ENCODE data around the gene ZNF683.

DNA sequence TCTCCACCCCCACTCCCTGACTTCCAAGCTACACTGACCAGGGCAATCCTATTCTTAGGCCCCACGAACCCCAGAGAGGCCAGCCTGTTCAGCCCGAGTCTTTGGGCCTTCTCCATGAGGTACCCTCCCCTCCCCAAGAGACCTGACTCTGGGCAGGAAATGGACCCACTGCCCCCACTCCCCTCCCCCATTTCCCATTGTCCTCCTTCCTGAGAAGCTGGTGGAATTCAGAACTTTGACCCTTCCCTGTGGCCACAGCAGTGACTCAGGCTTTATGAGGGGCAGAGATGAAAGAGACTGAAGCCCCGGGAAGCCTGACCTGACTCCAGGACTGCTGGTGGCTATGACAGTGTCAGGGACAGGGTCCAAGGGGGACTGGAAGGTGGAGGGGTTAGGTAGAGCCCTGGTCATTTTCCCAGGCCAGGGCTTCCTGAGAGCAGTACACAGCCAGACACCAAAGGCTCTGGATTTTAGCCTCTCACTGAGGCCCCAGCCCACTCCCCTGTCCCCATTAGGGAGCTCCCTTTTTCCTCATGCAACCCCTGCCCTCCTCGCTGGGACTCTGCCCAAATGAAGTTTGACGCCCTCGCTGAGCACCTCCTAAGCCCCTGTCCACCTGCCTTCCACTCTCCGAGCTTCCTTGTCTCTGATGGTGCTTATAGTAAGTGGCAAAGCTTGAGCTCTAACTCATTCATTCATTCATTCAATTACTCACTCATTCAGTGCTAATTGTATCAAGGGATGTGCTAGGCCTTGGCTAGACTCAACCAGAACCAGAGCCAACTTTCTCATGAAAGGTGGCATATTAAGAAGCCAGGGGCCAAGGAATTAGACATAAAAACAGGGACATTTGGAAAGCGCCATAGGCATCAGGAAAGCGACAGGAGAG lies 21.6 kb downstream of the ZNF683 start:
- no peak for TF ChIP-seq RAD21 (CRISPR knock-in tag; conservative IDR thresholded peaks at IDR 0.05 in 1 of 2, IDR thresholded peaks at IDR 0.05 in 1 of 2)
- TF ChIP-seq, protein P1, sequence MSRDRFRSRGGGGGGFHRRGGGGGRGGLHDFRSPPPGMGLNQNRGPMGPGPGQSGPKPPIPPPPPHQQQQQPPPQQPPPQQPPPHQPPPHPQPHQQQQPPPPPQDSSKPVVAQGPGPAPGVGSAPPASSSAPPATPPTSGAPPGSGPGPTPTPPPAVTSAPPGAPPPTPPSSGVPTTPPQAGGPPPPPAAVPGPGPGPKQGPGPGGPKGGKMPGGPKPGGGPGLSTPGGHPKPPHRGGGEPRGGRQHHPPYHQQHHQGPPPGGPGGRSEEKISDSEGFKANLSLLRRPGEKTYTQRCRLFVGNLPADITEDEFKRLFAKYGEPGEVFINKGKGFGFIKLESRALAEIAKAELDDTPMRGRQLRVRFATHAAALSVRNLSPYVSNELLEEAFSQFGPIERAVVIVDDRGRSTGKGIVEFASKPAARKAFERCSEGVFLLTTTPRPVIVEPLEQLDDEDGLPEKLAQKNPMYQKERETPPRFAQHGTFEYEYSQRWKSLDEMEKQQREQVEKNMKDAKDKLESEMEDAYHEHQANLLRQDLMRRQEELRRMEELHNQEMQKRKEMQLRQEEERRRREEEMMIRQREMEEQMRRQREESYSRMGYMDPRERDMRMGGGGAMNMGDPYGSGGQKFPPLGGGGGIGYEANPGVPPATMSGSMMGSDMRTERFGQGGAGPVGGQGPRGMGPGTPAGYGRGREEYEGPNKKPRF (IDR thresholded peaks at IDR 0.05; ENCODE audit: low read depth, low read length): no peak
- no peak for TF ChIP-seq FOXP1 (CRISPR knock-in tag; IDR thresholded peaks at IDR 0.05)
- TF ChIP-seq CEBPB (tag; IDR thresholded peaks at IDR 0.05): no peak
- TF ChIP-seq CTCF (IDR thresholded peaks at IDR 0.05 in 2 of 3, conservative IDR thresholded peaks at IDR 0.05 in 1 of 3; ENCODE audit: insufficient read depth in 2 of 3, low read depth in 1 of 3, low read length in 3 of 3): no peak
- TF ChIP-seq, protein P2, sequence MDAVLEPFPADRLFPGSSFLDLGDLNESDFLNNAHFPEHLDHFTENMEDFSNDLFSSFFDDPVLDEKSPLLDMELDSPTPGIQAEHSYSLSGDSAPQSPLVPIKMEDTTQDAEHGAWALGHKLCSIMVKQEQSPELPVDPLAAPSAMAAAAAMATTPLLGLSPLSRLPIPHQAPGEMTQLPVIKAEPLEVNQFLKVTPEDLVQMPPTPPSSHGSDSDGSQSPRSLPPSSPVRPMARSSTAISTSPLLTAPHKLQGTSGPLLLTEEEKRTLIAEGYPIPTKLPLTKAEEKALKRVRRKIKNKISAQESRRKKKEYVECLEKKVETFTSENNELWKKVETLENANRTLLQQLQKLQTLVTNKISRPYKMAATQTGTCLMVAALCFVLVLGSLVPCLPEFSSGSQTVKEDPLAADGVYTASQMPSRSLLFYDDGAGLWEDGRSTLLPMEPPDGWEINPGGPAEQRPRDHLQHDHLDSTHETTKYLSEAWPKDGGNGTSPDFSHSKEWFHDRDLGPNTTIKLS (IDR thresholded peaks at IDR 0.05; ENCODE audit: borderline replicate concordance, low read depth): no peak
- TF ChIP-seq NBN (IDR thresholded peaks at IDR 0.05; ENCODE audit: low read depth): no peak
- no peak for TF ChIP-seq ZNF431 (CRISPR knock-in tag; IDR thresholded peaks at IDR 0.05)
- no peak for TF ChIP-seq GMEB1 (CRISPR knock-in tag; IDR thresholded peaks at IDR 0.05)
- TF ChIP-seq ZBTB8A (IDR thresholded peaks at IDR 0.05; ENCODE audit: partially characterized antibody): no peak
- no peak for TF ChIP-seq EZH2 (IDR thresholded peaks at IDR 0.05; ENCODE audit: borderline replicate concordance, low read depth, low read length)
- TF ChIP-seq ZNF232 (CRISPR knock-in tag; IDR thresholded peaks at IDR 0.05): no peak
